PC-3 (cell line): Measurements from ENCODE around the gene SCML1. TPM values are rescaled to one million over a fixed set of nuclear protein-coding genes. Genes with fewer than 3 reads are reported as not detected.
A peak's percentile ranks its signal among the peaks of the same experiment; 100 is the strongest.

Experiments used
- ATAC-seq: fragments of 200-7000 bp; cut with Tn5 transposase; 2 replicates; pipeline ENCODE4 v1.9.1; 2020; ENCODE audit warnings: mild to moderate bottlenecking, moderate library complexity
- BruUV-seq: library from RNA; stranded (reverse); fragments of 400-500 nt; replicated peaks from 2 replicates; lab custom pipeline; 2021; lab: Mats Ljungman, UMichigan
- CTCF ChIA-PET: fragments of 300-600 bp; sonication (Branson Sonifier 250); formaldehyde crosslinking; loops from one replicate; lab custom pipeline; 2022; ENCODE audit warnings: antibody characterized with exemption; lab: Charles Lee
- POLR2A ChIA-PET: fragments of 300-600 bp; sonication (Branson Sonifier 250); formaldehyde crosslinking; loops from one replicate; lab custom pipeline; 2022; ENCODE audit warnings: antibody characterized with exemption; ENCODE audit not compliant: unreplicated experiment; lab: Charles Lee
- DNase-seq: peaks from one replicate; pipeline ENCODE4 v3.0.0-alpha.2; 2015
- H2AFZ ChIP-seq: fragments of 300-600 bp; sonication (generic); 2 replicates; pipeline ENCODE4 v1.6.0; 2016; ENCODE audit warnings: antibody characterized with exemption, low read length
- H3F3A ChIP-seq: fragments of 300-600 bp; sonication (generic); one replicate; pipeline ENCODE4 v1.6.0; 2017; ENCODE audit warnings: antibody characterized with exemption, low read length, control low read depth, mild to moderate bottlenecking; ENCODE audit not compliant: unreplicated experiment
- H3K27ac ChIP-seq: fragments of 300-600 bp; sonication (generic); 2 replicates; pipeline ENCODE4 v1.5.1; 2016; ENCODE audit warnings: mild to moderate bottlenecking, low read length
- H3K27me3 ChIP-seq: fragments of 300-600 bp; sonication (generic); 2 replicates; pipeline ENCODE4 v1.6.1; 2016; ENCODE audit warnings: low read length, mixed read lengths
- H3K36me3 ChIP-seq: fragments of 300-600 bp; sonication (generic); 2 replicates; pipeline ENCODE4 v1.6.1; 2016; ENCODE audit warnings: low read depth, mixed run types, low read length, mixed read lengths
- H3K4me1 ChIP-seq: fragments of 300-600 bp; sonication (generic); 2 replicates; pipeline ENCODE4 v1.5.1; 2016; ENCODE audit warnings: low read length; ENCODE audit not compliant: insufficient read depth
- H3K4me2 ChIP-seq: fragments of 300-600 bp; sonication (generic); 2 replicates; pipeline ENCODE4 v1.6.0; 2016; ENCODE audit warnings: low read length
- H3K4me3 ChIP-seq: fragments of 300-600 bp; sonication (generic); 2 replicates; pipeline ENCODE4 v1.5.1; 2016; ENCODE audit warnings: mild to moderate bottlenecking, low read length, mixed read lengths
- H3K79me2 ChIP-seq: fragments of 300-600 bp; sonication (generic); 2 replicates; pipeline ENCODE4 v1.6.1; 2017; ENCODE audit warnings: low read length, mixed read lengths
- H3K9ac ChIP-seq: fragments of 300-600 bp; sonication (generic); 2 replicates; pipeline ENCODE4 v1.6.0; 2016; ENCODE audit warnings: mild to moderate bottlenecking, low read length
- H3K9me2 ChIP-seq: fragments of 300-600 bp; sonication (generic); replicated peaks from 2 replicates; pipeline ENCODE4 v1.6.1; 2016; ENCODE audit warnings: mixed run types, low read length, mixed read lengths
- H3K9me3 ChIP-seq: fragments of 300-600 bp; sonication (generic); 2 replicates; pipeline ENCODE4 v1.6.1; 2016; ENCODE audit warnings: low read length, mixed read lengths
- H4K20me1 ChIP-seq: fragments of 300-600 bp; sonication (generic); 2 replicates; pipeline ENCODE4 v1.6.1; 2016; ENCODE audit warnings: low read length, mixed read lengths
- CTCF ChIP-seq: fragments of 300-600 bp; sonication (generic); conservative IDR thresholded peaks from 2 replicates; pipeline ENCODE4 v1.5.1; 2017; ENCODE audit warnings: antibody characterized with exemption, low read depth, mild to moderate bottlenecking, low read length
- EZH2 ChIP-seq: fragments of 300-600 bp; sonication (generic); IDR thresholded peaks from one replicate; pipeline ENCODE4 v1.6.1; 2017; ENCODE audit warnings: antibody characterized with exemption, mild to moderate bottlenecking, low read length; ENCODE audit not compliant: unreplicated experiment
- EZH2phosphoT487 ChIP-seq: fragments of 300-600 bp; sonication (generic); IDR thresholded peaks from 2 replicates; pipeline ENCODE4 v1.6.1; 2018; ENCODE audit warnings: mild to moderate bottlenecking, antibody characterized with exemption, low read length, borderline replicate concordance
- intact Hi-C: fragments of 100-400 bp; cut with micrococcal nuclease; formaldehyde crosslinking; loops from 2 replicates; pipeline ENCODE4 v1.9.0; 2023
- total RNA-seq: library from RNA; depleted of rRNA; stranded (reverse); fragments of >200 nt; gene quantifications from 2 replicates; pipeline ENCODE4 v1.2.3, GENCODE V29; 2014

SCML1 gene
- total RNA-seq, 1 experiment from 2014 or later = 13.0 TPM

- Histone ChIP-seq H3K4me3 (no peak overlapping the region), H3K9me2 (no peaks in the 10 kb centered on the region), H3K27ac (no peak overlapping the region), H4K20me1 (no peaks in the 10 kb centered on the region), H3K79me2 (no peaks in the 10 kb centered on the region), H3K9ac (no peak overlapping the region), H2AFZ (peak overlapping the region; percentile 70), H3K4me2 (peak overlapping the region; percentile 37; the same call in 1 of the 2 replicates), H3K27me3 (no peaks in the 10 kb centered on the region), H3F3A (no peaks in the 10 kb centered on the region), H3K9me3 (no peaks in the 10 kb centered on the region), H3K36me3 (no peaks in the 10 kb centered on the region), H3K4me1 (peaks cover 11% of the 10 kb centered on the region; the same call in 1 of the 2 replicates)
- no TSS peak for BruUV-seq
- DNase-seq (no peak), ATAC-seq (peak; percentile 24; the same call in 1 of the 2 replicates)
- TF ChIP-seq EZH2 (no peak), EZH2phosphoT487 (no peak), CTCF (no peak)
- ChIA-PET POLR2A (interaction anchor here (0.6 kb wide), 1 partner anchor 90 kb away, joined by 3 read pairs; no protein-coding TSS in a partner anchor), CTCF (interaction anchor here (0.6 kb wide), 1 partner anchor 91 kb away, joined by 4 read pairs; no protein-coding TSS in a partner anchor)
- intact Hi-C loops = loop anchor here (5.0 kb wide), 1 partner anchor 90 kb away; no protein-coding TSS in a partner anchor
These were observed 50.3 kb downstream of the SCML1 start for GRCh38 chrX:17787557-17787956.

GRCh38 chrX:17788439-17788838 lies 51.1 kb downstream of the SCML1 start:
- H3K9me2 ChIP-seq = no peaks in the 10 kb centered on the region
- H3K27me3 ChIP-seq = no peaks in the 10 kb centered on the region
- H3K9me3 ChIP-seq = no peaks in the 10 kb centered on the region
- ChIA-PET CTCF (interaction anchor here (0.6 kb wide), 1 partner anchor 90 kb away, joined by 4 read pairs; no protein-coding TSS in a partner anchor), POLR2A (no interaction called here)
- TF ChIP-seq EZH2phosphoT487 (no peak), CTCF (peak; percentile 87)
- no peaks in the 10 kb centered on the region for H3K36me3 ChIP-seq
- no peaks in the 10 kb centered on the region for H3K79me2 ChIP-seq
- no peak overlapping the region for H2AFZ ChIP-seq
- peaks cover 11% of the 10 kb centered on the region; the same call in 1 of the 2 replicates for H3K4me1 ChIP-seq
- peak overlapping the region; percentile 57 for H3K4me2 ChIP-seq
- H4K20me1 ChIP-seq = no peaks in the 10 kb centered on the region
- no peak overlapping the region for H3K27ac ChIP-seq
- DNase-seq (peak; percentile 74), ATAC-seq (peak; percentile 88)
- H3F3A ChIP-seq = no peaks in the 10 kb centered on the region
- H3K9ac ChIP-seq = no peak overlapping the region
- H3K4me3 ChIP-seq = no peak overlapping the region
- BruUV-seq = no TSS peak
- intact Hi-C loops = loop anchor here (1.0 to 5.0 kb wide), 2 partner anchors 89 to 422 kb away; no protein-coding TSS in a partner anchor

GRCh38 chrX:17788956-17789562 lies 51.8 kb downstream of the SCML1 start:
- no peak overlapping the region for H2AFZ ChIP-seq
- TF ChIP-seq EZH2phosphoT487 = no peak
- H3K9ac ChIP-seq = no peak overlapping the region
- H3F3A ChIP-seq = no peaks in the 10 kb centered on the region
- no peaks in the 10 kb centered on the region for H3K9me3 ChIP-seq
- ATAC-seq = no peak
- ChIA-PET POLR2A (no interaction called here), CTCF (no interaction called here)
- DNase-seq = no peak
- H3K27me3 ChIP-seq = no peaks in the 10 kb centered on the region
- peaks cover 11% of the 10 kb centered on the region; the same call in 1 of the 2 replicates for H3K4me1 ChIP-seq
- H3K36me3 ChIP-seq = no peaks in the 10 kb centered on the region
- H3K9me2 ChIP-seq = no peaks in the 10 kb centered on the region
- H3K27ac ChIP-seq = no peak overlapping the region
- no peaks in the 10 kb centered on the region for H4K20me1 ChIP-seq
- intact Hi-C loops = loop anchor here (1.0 to 5.0 kb wide), 2 partner anchors 88 to 421 kb away; no protein-coding TSS in a partner anchor
- H3K4me2 ChIP-seq = peak overlapping the region; percentile 57
- H3K4me3 ChIP-seq = no peak overlapping the region
- H3K79me2 ChIP-seq = no peaks in the 10 kb centered on the region
- no TSS peak for BruUV-seq
